ENCODE data around the gene TLE2. TPM values are rescaled to one million over a fixed set of nuclear protein-coding genes. Genes with fewer than 3 reads are reported as not detected.

The TLE2 gene
- total RNA-seq, 1 experiment from 2014 or later, result 3.1 TPM

DNA sequence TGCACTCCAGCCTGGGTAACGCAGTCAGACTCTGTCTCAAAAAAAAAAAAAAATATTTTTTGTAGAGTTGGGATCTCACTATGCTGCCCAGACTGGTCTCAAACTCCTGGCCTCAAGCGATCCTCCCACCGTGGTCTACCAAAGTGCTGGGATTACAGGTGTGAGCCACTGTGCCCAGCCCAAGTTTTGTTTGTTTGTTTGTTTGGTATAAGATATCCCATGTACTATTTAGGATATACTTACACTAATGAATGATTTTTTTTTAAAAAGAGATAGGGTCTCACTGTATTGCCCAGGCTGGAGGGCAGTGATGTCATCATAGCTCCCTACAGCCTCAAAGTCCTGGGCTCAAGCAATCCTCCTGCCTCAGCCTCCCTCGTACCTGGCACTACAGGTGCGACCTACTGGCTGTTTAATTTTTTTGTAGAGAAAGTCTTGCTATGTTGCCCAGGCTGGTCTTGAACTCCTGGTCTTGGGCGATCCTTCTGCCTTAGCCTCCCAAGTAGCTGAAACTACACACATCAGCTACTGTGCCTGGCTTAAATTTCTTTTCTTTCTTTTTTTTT lies 27.8 kb downstream of the TLE2 start:
- Histone ChIP-seq H3K23ac (ENCODE audit: insufficient read length, low read depth, low read length) (no peak overlapping the region), H3K27ac (ENCODE audit: insufficient read length, low read depth, low read length) (no peak overlapping the region), H2BK12ac (ENCODE audit: insufficient read length, low read depth, low read length) (no peak overlapping the region), H3K18ac (ENCODE audit: insufficient read length, low read depth, low read length) (no peak overlapping the region), H3K4me1 (ENCODE audit: insufficient read depth, low read length) (no peaks in the 10 kb centered on the region), H3K79me2 (ENCODE audit: insufficient read depth, low read length) (no peaks in the 10 kb centered on the region), H3K23me2 (ENCODE audit: insufficient read length, low read depth, low read length, poor library complexity, severe bottlenecking) (no peaks in the 10 kb centered on the region), H3K14ac (ENCODE audit: insufficient read depth, low read length) (no peak overlapping the region), H3K9me3 (ENCODE audit: control insufficient read depth, low read depth, low read length) (no peaks in the 10 kb centered on the region), H2BK15ac (ENCODE audit: low read depth, low read length) (no peak overlapping the region), H2AK5ac (ENCODE audit: insufficient read length, low read length) (no peak overlapping the region), H3K56ac (ENCODE audit: insufficient read length, low read depth, low read length) (no peak overlapping the region), H3K79me1 (ENCODE audit: insufficient read depth, low read depth, low read length, poor library complexity, severe bottlenecking) (no peaks in the 10 kb centered on the region), H4K20me1 (ENCODE audit: control insufficient read depth, insufficient read depth, insufficient read length) (no peaks in the 10 kb centered on the region), H3K4me2 (ENCODE audit: insufficient read depth, insufficient read length, low read length) (no peak overlapping the region), H2BK120ac (ENCODE audit: low read depth, low read length, poor library complexity, severe bottlenecking) (no peak overlapping the region), H2AFZ (ENCODE audit: low read length) (no peak overlapping the region), H4K5ac (ENCODE audit: insufficient read length, low read depth, low read length) (no peak overlapping the region), H3K27me3 (ENCODE audit: insufficient read depth, low read length) (no peaks in the 10 kb centered on the region), H4K8ac (replicated peaks; ENCODE audit: insufficient read length, low read depth, low read length) (no peak overlapping the region), H2BK5ac (ENCODE audit: insufficient read length, low read length) (no peak overlapping the region), H4K91ac (ENCODE audit: insufficient read length, low read depth, low read length) (no peak overlapping the region), H3T11ph (ENCODE audit: low read length) (no peak overlapping the region), H3K9ac (ENCODE audit: extremely low read depth, insufficient read length, low read length) (no peak overlapping the region), H3K4ac (ENCODE audit: low read depth, low read length) (no peak overlapping the region), H2BK20ac (ENCODE audit: low read depth, low read length, poor library complexity, severe bottlenecking) (no peak overlapping the region)
- Mint-ChIP-seq H3K9me3 (peaks cover 0 to 3% of the 10 kb centered on the region in 2 experiments; a peak in 3 of 5 replicates), H3K27me3 (ENCODE audit: low read depth) (peaks cover 20% of the 10 kb centered on the region), H3K36me3 (ENCODE audit: insufficient read depth in 1 of 3, low read depth in 3 of 3) (peaks cover 0 to 3% (median 0%) of the 10 kb centered on the region in 3 experiments; a peak in 2 of 7 replicates), H3K27ac (no peak overlapping the region), H3K4me1 (peaks cover 9 to 26% of the 10 kb centered on the region in 2 experiments), H3K4me3 (no peak overlapping the region)
- DNase-seq, result no peak
- no CpG with 5 or more reads among the region's 6 CpGs for WGBS (ENCODE audit: extremely low coverage, insufficient read length, low lambda C conversion rate)
- TF ChIP-seq, protein P1, sequence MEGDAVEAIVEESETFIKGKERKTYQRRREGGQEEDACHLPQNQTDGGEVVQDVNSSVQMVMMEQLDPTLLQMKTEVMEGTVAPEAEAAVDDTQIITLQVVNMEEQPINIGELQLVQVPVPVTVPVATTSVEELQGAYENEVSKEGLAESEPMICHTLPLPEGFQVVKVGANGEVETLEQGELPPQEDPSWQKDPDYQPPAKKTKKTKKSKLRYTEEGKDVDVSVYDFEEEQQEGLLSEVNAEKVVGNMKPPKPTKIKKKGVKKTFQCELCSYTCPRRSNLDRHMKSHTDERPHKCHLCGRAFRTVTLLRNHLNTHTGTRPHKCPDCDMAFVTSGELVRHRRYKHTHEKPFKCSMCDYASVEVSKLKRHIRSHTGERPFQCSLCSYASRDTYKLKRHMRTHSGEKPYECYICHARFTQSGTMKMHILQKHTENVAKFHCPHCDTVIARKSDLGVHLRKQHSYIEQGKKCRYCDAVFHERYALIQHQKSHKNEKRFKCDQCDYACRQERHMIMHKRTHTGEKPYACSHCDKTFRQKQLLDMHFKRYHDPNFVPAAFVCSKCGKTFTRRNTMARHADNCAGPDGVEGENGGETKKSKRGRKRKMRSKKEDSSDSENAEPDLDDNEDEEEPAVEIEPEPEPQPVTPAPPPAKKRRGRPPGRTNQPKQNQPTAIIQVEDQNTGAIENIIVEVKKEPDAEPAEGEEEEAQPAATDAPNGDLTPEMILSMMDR (conservative IDR thresholded peaks at IDR 0.05), result no peak

Measured in H9 (cell line).